OCI-LY3 (cell line): ENCODE data around the gene HIPK2.

Experiments used
- CTCF ChIP-seq: fragments of 200-600, 300-600 bp; sonication (generic); IDR thresholded peaks from 2 replicates; pipeline ENCODE4 v1.5.1; 2014; ENCODE audit warnings: antibody characterized with exemption, low read length, low read depth
- EZH2phosphoT487 ChIP-seq: fragments of 200-600 bp; shearing (Covaris generic); IDR thresholded peaks from 2 replicates; pipeline ENCODE4 v1.6.1; 2018; ENCODE audit warnings: antibody characterized with exemption, mixed run types, low read depth

DNA sequence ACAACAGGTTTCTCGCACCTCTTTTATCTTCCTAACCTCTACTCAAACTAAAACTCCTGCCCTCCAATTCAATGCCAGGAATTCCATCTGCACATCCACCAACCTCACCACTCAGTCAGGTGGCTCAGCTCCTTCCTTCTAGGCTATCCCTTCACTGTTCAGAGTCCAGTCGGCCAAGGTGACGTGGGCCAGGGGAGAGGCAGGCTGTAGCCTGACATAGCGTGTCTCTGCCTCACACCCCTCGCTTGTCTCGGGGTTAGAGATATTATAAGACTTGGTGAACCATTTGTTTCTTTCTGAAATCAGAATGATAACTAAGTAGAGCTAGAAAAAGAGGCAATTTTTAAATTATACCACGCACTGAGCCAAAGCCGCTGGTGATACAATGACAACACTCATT is 31.1 kb downstream of the HIPK2 start:
- TF ChIP-seq EZH2phosphoT487 (no peak), CTCF (no peak)
